Kidney epithelial cell (primary cell): ENCODE measurements around the gene SSC4D. TPM values are rescaled to one million over a fixed set of nuclear protein-coding genes. Genes with fewer than 3 reads are reported as not detected.
"Not testable (repeated sequence)": the region's sequence is repeated elsewhere in the genome, so short reads cannot be mapped to it uniquely, and the experiment has no call there.

Experiments used
- DNase-seq: peaks from one replicate; pipeline ENCODE4 v3.0.0-alpha.2; 2010; ENCODE audit warnings: low read depth
- H3K27me3 ChIP-seq: 2 replicates; pipeline ENCODE4 v1.6.0; 2011; ENCODE audit warnings: low read length; ENCODE audit not compliant: control insufficient read depth, insufficient read depth
- H3K36me3 ChIP-seq: 2 replicates; pipeline ENCODE4 v1.5.1; 2011; ENCODE audit warnings: low read length; ENCODE audit not compliant: control insufficient read depth, insufficient read depth
- H3K4me3 ChIP-seq: 2 replicates; pipeline ENCODE4 v1.5.1; 2011; ENCODE audit warnings: low read depth, mild to moderate bottlenecking, control low read depth, low read length
- CTCF ChIP-seq: IDR thresholded peaks from 2 replicates; pipeline ENCODE4 v1.5.1; 2011; ENCODE audit warnings: mild to moderate bottlenecking, moderate library complexity, low read length, control low read depth, inconsistent platforms; ENCODE audit not compliant: insufficient read depth, poor library complexity, severe bottlenecking
- total RNA-seq: library from RNA; depleted of rRNA; stranded (reverse); fragments of >200 nt; gene quantifications from 2 replicates; pipeline ENCODE4 v1.2.3, GENCODE V29; 2015

The SSC4D gene
- 5.4 and 6.4 TPM in 2 replicates for total RNA-seq

DNA sequence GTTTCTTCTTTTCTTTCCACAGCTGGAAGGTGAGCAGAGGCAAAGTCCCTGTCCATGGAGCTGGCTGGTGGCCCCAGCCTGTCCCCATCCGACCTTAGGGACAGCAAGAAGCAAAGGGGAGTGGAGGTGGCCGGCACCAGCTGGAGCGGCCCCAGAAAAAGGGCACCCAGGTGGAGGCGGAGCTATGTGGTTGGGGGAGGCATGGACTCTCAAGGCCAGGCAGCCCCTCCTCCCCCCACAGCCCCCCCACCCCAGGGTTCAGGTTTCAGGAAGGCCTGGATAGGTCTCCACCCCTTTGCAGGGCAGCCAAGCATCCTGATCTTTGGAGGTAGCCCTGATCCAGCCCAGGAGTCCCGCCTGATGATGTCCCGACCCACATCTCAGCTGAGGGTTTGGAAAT is at the start of gene SSC4D:
TSS of gene SSC4D (minus strand) at position 161 of the 400 bp plus-strand sequence. CDS start 5,258 bp downstream, outside the sequence.
- peak within 1 kb of the TSS; percentile 9 for H3K4me3 ChIP-seq
- no peak for TF ChIP-seq CTCF
- DNase-seq, result no peak
- no peaks in the 10 kb centered on the region for H3K27me3 ChIP-seq
- H3K36me3 ChIP-seq, result no peaks in the 10 kb centered on the region

- H3K27me3 ChIP-seq, H3K36me3 ChIP-seq, DNase-seq, H3K4me3 ChIP-seq: not testable (repeated sequence)
These were observed 49.0 kb upstream of the SSC4D start for GRCh38 chr7:76458504-76458903.

DNA sequence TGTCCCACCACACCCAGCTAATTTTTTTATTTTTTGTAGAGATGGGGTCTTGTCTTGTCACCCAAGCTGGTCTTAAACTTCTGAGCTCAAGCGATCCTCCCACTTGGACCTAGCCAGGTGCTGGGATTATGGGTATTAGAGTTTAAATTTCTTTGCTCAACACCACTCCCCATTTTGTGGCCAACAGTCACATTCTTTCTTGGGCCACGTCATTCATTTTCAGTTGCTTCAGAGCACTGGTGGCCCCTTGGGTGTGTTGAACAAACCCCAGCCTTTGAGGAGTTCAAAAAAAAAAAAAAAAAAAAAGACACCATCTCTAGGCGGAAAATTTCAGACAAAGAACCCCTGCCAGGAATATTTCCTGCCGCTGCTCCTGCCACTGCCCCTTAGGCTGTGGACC is 47.5 kb upstream of the SSC4D start:
- H3K4me3 ChIP-seq, H3K36me3 ChIP-seq, H3K27me3 ChIP-seq, DNase-seq: not testable (repeated sequence)

DNA sequence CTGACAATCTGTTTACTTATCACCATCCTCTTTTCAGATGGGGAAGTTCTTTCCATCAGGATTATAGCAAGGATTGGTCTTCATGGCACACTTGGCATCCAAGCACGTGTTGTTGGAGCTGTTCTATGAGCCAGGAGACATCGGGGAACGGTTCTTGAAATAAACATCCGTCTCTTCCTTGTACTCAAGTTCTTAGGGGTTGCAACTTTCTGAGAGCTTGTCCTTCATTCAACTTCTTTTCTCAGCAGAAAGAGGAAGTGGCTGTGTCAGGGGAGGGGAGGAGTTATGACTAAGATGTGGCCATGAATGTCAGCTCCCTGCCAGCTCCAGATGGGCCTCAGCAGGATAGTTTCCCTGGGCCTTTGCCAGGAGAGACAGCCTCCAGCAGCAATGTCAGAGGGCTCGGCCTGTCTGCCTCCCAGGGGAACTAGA is 36.1 kb upstream of the SSC4D start:
- DNase-seq, H3K36me3 ChIP-seq, H3K4me3 ChIP-seq, H3K27me3 ChIP-seq: not testable (repeated sequence)

- DNase-seq, H3K36me3 ChIP-seq, H3K4me3 ChIP-seq, H3K27me3 ChIP-seq: not testable (repeated sequence)
These were observed 34.3 kb upstream of the SSC4D start for GRCh38 chr7:76443846-76444245.

GRCh38 chr7:76442664-76443446 is 33.4 kb upstream of the SSC4D start:
- not testable (repeated sequence) for DNase-seq, H3K27me3 ChIP-seq, H3K4me3 ChIP-seq, H3K36me3 ChIP-seq

DNA sequence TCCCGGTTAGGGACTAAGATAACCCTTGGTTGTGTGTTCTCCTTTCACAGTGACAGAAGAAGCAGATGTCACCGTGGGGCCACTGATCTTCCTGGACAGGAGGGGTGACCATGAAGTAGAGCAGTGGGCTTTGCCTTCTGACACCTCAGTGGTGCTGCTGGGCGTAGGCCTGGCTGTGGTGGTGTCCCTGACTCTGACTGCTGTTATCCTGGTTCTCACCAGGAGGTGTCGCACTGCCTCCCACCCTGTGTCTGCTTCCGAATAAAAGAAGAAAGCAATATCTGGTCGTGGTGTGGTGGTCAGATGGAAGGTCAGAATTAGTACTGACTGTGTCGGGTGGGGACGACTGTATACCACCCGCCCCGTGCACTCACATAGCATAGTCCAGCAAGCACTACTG is 32.3 kb upstream of the SSC4D start:
- not testable (repeated sequence) for DNase-seq, H3K36me3 ChIP-seq, H3K27me3 ChIP-seq, H3K4me3 ChIP-seq

- H3K27me3 ChIP-seq, H3K36me3 ChIP-seq, DNase-seq, H3K4me3 ChIP-seq: not testable (repeated sequence)
These were observed 30.9 kb upstream of the SSC4D start for GRCh38 chr7:76440404-76440803.

DNA sequence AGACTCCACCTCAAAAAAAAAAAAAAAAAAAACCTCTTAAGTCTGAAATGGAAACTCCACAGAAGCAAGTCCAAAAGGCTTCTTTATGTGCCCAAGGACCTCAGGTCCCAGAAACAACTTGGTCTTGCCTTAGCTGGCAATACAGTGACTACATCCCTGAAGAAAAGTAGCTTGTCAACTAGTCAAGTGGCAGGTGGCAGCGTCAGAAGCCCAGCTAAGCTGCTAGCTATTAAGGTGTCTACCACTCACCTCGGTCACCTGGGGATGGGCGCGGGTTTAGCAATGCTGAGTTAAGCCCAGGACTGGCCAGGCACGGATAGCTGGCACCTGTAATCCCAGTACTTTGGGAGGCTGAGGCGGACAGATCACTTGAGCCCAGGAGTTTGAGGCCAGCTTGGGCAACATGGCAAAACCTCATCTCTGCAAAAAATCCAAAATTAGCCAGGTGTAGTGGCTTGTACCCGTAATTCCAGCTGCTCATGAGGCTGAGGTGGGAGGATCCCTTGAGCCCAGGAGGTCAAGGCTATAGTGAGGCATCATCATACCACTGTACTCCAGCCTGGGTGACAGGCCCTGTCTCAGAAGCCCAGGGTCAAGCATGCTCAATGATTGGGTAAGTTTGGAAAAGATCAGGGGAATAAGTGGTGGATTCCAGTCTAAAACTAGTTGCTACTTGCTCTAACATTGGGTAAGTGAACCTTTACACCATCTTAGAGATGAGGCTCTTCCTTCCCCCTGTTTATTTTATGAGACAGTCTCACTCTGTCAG is 29.8 kb upstream of the SSC4D start:
- H3K36me3 ChIP-seq, H3K27me3 ChIP-seq, DNase-seq, H3K4me3 ChIP-seq: not testable (repeated sequence)

DNA sequence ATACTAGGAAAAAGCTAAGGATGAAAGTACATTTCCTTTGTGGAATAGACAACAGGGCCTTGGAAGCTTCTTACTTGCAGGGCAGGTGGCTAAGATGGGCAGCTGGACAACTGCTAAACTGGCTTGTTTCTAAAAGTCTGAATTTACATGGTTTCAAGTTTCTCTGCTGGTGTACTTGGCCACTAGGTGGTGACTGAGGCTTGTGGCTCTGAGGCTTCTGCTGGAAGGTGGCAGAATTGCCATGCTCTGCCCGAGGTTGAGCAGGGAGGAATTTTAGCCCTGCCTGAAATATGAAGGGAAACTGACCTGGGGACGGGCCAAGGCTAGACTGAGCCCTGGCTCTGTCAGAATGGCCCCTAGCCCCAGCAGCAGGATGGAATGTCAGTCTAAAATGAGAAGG is 28.4 kb upstream of the SSC4D start:
- peak; percentile 61 for TF ChIP-seq CTCF
- not testable (repeated sequence) for H3K27me3 ChIP-seq, H3K4me3 ChIP-seq, H3K36me3 ChIP-seq
- DNase-seq, result peak; percentile 70
